Panc1 (cell line): ENCODE results near the gene ADSS1. TPM values are rescaled to one million over a fixed set of nuclear protein-coding genes. Genes with fewer than 3 reads are reported as not detected.

Source experiments
- ATAC-seq: fragments of 200-7000 bp; cut with Tn5 transposase; 2 replicates; pipeline ENCODE4 v1.9.1; 2020; ENCODE audit warnings: mild to moderate bottlenecking, moderate library complexity
- BruUV-seq: library from RNA; stranded (reverse); fragments of 400-500 nt; replicated peaks from 2 replicates; lab custom pipeline; 2021; lab: Mats Ljungman, UMichigan
- CTCF ChIA-PET: fragments of 300-600 bp; sonication (Branson Sonifier 250); formaldehyde crosslinking; loops from one replicate; lab custom pipeline; 2022; ENCODE audit warnings: antibody characterized with exemption; lab: Charles Lee
- POLR2A ChIA-PET: fragments of 300-600 bp; sonication (Branson Sonifier 250); formaldehyde crosslinking; loops from one replicate; lab custom pipeline; 2022; ENCODE audit warnings: antibody characterized with exemption; lab: Charles Lee
- DNase-seq: peaks from one replicate; pipeline ENCODE4 v3.0.0-alpha.2; 2010; ENCODE audit warnings: low read depth, low spot score
- H3K27ac ChIP-seq: 2 replicates; pipeline ENCODE4 v1.5.1; 2011; ENCODE audit warnings: mild to moderate bottlenecking, low read length, inconsistent platforms
- H3K27me3 ChIP-seq: fragments of 200-500 bp; sonication (Bioruptor generic); 2 replicates; pipeline ENCODE4 v1.6.0; 2014; ENCODE audit warnings: low read length, inconsistent platforms; ENCODE audit not compliant: control insufficient read depth, insufficient read depth
- H3K36me3 ChIP-seq: fragments of 200-500 bp; sonication (Bioruptor generic); 2 replicates; pipeline ENCODE4 v1.5.1; 2014; ENCODE audit warnings: inconsistent platforms, mild to moderate bottlenecking, low read length, moderate library complexity; ENCODE audit not compliant: control insufficient read depth, insufficient read depth
- H3K4me1 ChIP-seq: 2 replicates; pipeline ENCODE4 v1.5.1; 2011; ENCODE audit warnings: inconsistent platforms, mild to moderate bottlenecking, low read length, moderate library complexity; ENCODE audit not compliant: control insufficient read depth, insufficient read depth
- H3K4me3 ChIP-seq, 2 experiments: 2 replicates each; pipeline ENCODE4 v1.5.1; 2011 to 2012; ENCODE audit warnings: low read depth in 2 of 2, low read length in 2 of 2, mild to moderate bottlenecking in 2 of 2, inconsistent platforms in 1 of 2, moderate library complexity in 1 of 2
- H3K9me3 ChIP-seq: fragments of 200-500 bp; sonication (Bioruptor generic); 2 replicates; pipeline ENCODE4 v1.5.1; 2014; ENCODE audit warnings: low read depth, mild to moderate bottlenecking, inconsistent platforms, low read length, moderate library complexity; ENCODE audit not compliant: control insufficient read depth, insufficient read depth
- POLR2AphosphoS5 ChIP-seq: IDR thresholded peaks from 2 replicates; pipeline ENCODE4 v1.6.1; 2012; ENCODE audit warnings: mild to moderate bottlenecking, low read depth, low read length, moderate library complexity
- SIN3A ChIP-seq: IDR thresholded peaks from 2 replicates; pipeline ENCODE4 v1.6.1; 2012; ENCODE audit warnings: low read depth, mild to moderate bottlenecking, low read length, moderate library complexity, borderline replicate concordance; ENCODE audit not compliant: insufficient read depth
- TCF7L2 ChIP-seq: IDR thresholded peaks from 2 replicates; pipeline ENCODE4 v1.6.1; 2011; ENCODE audit warnings: mild to moderate bottlenecking, low read depth, low read length, inconsistent platforms
- in situ Hi-C: cut with HindIII; loops from 2 replicates; pipeline ENCODE4 v1.10.0; 2016; ENCODE audit warnings: low sequenced_read_pairs, low pct_unique_long_range_greater_than_20kb
- intact Hi-C: fragments of 100-400 bp; cut with micrococcal nuclease; formaldehyde crosslinking; loops from one replicate; pipeline ENCODE4 v1.10.0; 2022; ENCODE audit not compliant: unreplicated experiment
- total RNA-seq: library from RNA; stranded (reverse); gene quantifications from one replicate; pipeline ENCODE4 v1.2.1, GENCODE V29; 2021; ENCODE audit not compliant: unreplicated experiment
- TF ChIP-seq, protein P1 (sequence below): fragments of 450-650 bp; IDR thresholded peaks from 2 replicates; pipeline ENCODE4 v1.5.1; 2017; ENCODE audit warnings: mild to moderate bottlenecking
- TF ChIP-seq, protein P2 (sequence below), 2 experiments: IDR thresholded peaks; 2 replicates each; pipeline ENCODE4 v1.6.1; 2011 to 2012; ENCODE audit warnings: low read depth in 2 of 2, control low read depth in 1 of 2, low read length in 1 of 2, mild to moderate bottlenecking in 1 of 2, moderate library complexity in 1 of 2; ENCODE audit not compliant: insufficient read depth in 1 of 2

ADSS1 gene
- total RNA-seq, 1 experiment from 2014 or later = 9.4 TPM

GRCh38 chr14:104776481-104776880 is 52.5 kb downstream of the ADSS1 start:
- H3K27me3 ChIP-seq = no peaks in the 10 kb centered on the region
- no peak overlapping the region for H3K27ac ChIP-seq
- H3K36me3 ChIP-seq = no peaks in the 10 kb centered on the region; the same call in none of the 2 replicates
- no peaks in the 10 kb centered on the region for H3K4me1 ChIP-seq
- in situ Hi-C loops (no loop called here), intact Hi-C loops (no loop called here)
- no TSS peak for BruUV-seq
- CTCF ChIA-PET = no interaction called here
- TF ChIP-seq SIN3A = no peak
- TF ChIP-seq POLR2AphosphoS5 = no peak
- TF ChIP-seq, protein P1, sequence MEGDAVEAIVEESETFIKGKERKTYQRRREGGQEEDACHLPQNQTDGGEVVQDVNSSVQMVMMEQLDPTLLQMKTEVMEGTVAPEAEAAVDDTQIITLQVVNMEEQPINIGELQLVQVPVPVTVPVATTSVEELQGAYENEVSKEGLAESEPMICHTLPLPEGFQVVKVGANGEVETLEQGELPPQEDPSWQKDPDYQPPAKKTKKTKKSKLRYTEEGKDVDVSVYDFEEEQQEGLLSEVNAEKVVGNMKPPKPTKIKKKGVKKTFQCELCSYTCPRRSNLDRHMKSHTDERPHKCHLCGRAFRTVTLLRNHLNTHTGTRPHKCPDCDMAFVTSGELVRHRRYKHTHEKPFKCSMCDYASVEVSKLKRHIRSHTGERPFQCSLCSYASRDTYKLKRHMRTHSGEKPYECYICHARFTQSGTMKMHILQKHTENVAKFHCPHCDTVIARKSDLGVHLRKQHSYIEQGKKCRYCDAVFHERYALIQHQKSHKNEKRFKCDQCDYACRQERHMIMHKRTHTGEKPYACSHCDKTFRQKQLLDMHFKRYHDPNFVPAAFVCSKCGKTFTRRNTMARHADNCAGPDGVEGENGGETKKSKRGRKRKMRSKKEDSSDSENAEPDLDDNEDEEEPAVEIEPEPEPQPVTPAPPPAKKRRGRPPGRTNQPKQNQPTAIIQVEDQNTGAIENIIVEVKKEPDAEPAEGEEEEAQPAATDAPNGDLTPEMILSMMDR = no peak
- no peak for TF ChIP-seq TCF7L2
- TF ChIP-seq, protein P2, sequence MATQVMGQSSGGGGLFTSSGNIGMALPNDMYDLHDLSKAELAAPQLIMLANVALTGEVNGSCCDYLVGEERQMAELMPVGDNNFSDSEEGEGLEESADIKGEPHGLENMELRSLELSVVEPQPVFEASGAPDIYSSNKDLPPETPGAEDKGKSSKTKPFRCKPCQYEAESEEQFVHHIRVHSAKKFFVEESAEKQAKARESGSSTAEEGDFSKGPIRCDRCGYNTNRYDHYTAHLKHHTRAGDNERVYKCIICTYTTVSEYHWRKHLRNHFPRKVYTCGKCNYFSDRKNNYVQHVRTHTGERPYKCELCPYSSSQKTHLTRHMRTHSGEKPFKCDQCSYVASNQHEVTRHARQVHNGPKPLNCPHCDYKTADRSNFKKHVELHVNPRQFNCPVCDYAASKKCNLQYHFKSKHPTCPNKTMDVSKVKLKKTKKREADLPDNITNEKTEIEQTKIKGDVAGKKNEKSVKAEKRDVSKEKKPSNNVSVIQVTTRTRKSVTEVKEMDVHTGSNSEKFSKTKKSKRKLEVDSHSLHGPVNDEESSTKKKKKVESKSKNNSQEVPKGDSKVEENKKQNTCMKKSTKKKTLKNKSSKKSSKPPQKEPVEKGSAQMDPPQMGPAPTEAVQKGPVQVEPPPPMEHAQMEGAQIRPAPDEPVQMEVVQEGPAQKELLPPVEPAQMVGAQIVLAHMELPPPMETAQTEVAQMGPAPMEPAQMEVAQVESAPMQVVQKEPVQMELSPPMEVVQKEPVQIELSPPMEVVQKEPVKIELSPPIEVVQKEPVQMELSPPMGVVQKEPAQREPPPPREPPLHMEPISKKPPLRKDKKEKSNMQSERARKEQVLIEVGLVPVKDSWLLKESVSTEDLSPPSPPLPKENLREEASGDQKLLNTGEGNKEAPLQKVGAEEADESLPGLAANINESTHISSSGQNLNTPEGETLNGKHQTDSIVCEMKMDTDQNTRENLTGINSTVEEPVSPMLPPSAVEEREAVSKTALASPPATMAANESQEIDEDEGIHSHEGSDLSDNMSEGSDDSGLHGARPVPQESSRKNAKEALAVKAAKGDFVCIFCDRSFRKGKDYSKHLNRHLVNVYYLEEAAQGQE (IDR thresholded peaks at IDR 0.05; ENCODE audit: insufficient read depth in 1 of 2, low read depth in 2 of 2, low read length in 1 of 2) = no peak
- no peak for DNase-seq
- no peak for ATAC-seq
- H3K4me3 ChIP-seq = no peak overlapping the region
- H3K9me3 ChIP-seq = no peaks in the 10 kb centered on the region
- POLR2A ChIA-PET = no interaction called here

DNA sequence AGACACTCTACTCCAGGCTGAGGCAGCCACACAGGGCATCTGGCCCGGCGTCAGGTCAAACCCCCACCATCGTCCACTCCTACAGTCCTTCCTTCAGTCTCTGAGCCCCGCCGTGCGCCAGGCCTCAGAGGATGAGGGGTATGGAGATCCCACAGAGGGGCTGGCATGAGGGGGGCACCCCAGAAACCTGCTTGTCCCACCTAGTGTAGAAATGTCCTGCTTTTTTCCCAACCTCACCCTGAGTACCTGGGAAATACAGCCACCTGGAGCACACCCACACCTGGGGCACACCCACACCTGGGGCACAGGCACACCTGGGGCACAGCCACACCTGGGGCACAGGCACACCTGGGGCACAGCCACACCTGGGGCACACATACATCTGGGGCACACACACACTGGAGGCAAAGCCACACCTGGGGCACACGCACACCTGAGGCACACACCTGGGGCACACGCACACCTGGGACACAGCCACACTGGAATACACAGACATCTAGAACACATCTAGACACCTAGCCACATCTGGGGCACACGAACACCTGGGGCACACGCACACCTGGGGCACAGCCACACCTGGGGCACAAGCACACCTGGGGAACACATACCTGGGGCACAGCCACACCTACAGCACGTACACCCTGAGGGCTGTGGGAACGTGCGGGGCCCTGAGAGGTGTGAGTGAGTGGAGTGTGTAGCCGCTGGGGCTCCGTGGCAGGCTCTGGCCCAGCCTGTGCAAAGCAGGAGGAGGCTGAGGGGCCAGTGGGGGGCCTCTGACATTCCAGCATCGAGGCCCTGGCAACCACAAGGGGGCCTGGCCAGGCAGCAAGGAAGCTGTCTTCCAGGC is 53.2 kb downstream of the ADSS1 start:
- ATAC-seq (no peak), DNase-seq (no peak)
- no peak overlapping the region for H3K27ac ChIP-seq
- no peaks in the 10 kb centered on the region for H3K9me3 ChIP-seq
- H3K36me3 ChIP-seq = no peaks in the 10 kb centered on the region; the same call in 1 of the 2 replicates
- intact Hi-C loops (no loop called here), in situ Hi-C loops (no loop called here)
- TF ChIP-seq, protein P1 = no peak
- no peak for TF ChIP-seq TCF7L2
- TF ChIP-seq POLR2AphosphoS5 = no peak
- TF ChIP-seq, protein P2 (IDR thresholded peaks at IDR 0.05; ENCODE audit: insufficient read depth in 1 of 2, low read depth in 2 of 2, low read length in 1 of 2) = no peak
- no peak for TF ChIP-seq SIN3A
- H3K4me1 ChIP-seq = no peaks in the 10 kb centered on the region
- POLR2A ChIA-PET = no interaction called here
- no TSS peak for BruUV-seq
- no peak overlapping the region for H3K4me3 ChIP-seq
- CTCF ChIA-PET = no interaction called here
- no peaks in the 10 kb centered on the region for H3K27me3 ChIP-seq
